HUES64 (cell line): Measurements from ENCODE around the gene APCDD1L.

ENCODE experiments used
- H3K27ac ChIP-seq: 2 replicates; pipeline ENCODE4 v1.7.0; 2013; ENCODE audit warnings: low read depth, low read length, inconsistent platforms
- H3K27me3 ChIP-seq: 2 replicates; pipeline ENCODE4 v1.6.1; 2013; ENCODE audit warnings: mild to moderate bottlenecking, low read length; ENCODE audit not compliant: insufficient read depth
- H3K36me3 ChIP-seq: 2 replicates; pipeline ENCODE4 v1.6.1; 2013; ENCODE audit warnings: mild to moderate bottlenecking, low read length; ENCODE audit not compliant: insufficient read depth
- H3K4me1 ChIP-seq: 2 replicates; pipeline ENCODE4 v1.6.1; 2013; ENCODE audit warnings: mild to moderate bottlenecking, low read length, moderate library complexity; ENCODE audit not compliant: insufficient read depth
- H3K4me3 ChIP-seq: 2 replicates; pipeline ENCODE4 v1.5.1; 2013; ENCODE audit warnings: mild to moderate bottlenecking, low read length, moderate library complexity
- H3K9ac ChIP-seq: 2 replicates; pipeline ENCODE4 v1.6.1; 2013; ENCODE audit warnings: mild to moderate bottlenecking, low read depth, low read length
- H3K9me3 ChIP-seq: 2 replicates; pipeline ENCODE4 v1.6.1; 2013; ENCODE audit warnings: low read depth, low read length; ENCODE audit not compliant: insufficient read depth
- WGBS: fragments of 150-250, 120-280 bp; methylation state at CpG from one replicate; pipeline ENCODE4 v1.1.7; 2013; ENCODE audit warnings: missing lambda C conversion rate; 5-methylcytosine and 5-hydroxymethylcytosine counted together

APCDD1L gene

GRCh38 chr20:58446960-58447265 is 68.3 kb downstream of the APCDD1L start:
- Histone ChIP-seq H3K27me3 (no peaks in the 10 kb centered on the region), H3K9me3 (no peaks in the 10 kb centered on the region), H3K36me3 (peaks cover 34% of the 10 kb centered on the region), H3K4me1 (peaks cover 8% of the 10 kb centered on the region), H3K27ac (no peak overlapping the region), H3K4me3 (no peak overlapping the region), H3K9ac (no peak overlapping the region)
- WGBS: 93% methylated on average over 7 of the region's 7 CpGs

DNA sequence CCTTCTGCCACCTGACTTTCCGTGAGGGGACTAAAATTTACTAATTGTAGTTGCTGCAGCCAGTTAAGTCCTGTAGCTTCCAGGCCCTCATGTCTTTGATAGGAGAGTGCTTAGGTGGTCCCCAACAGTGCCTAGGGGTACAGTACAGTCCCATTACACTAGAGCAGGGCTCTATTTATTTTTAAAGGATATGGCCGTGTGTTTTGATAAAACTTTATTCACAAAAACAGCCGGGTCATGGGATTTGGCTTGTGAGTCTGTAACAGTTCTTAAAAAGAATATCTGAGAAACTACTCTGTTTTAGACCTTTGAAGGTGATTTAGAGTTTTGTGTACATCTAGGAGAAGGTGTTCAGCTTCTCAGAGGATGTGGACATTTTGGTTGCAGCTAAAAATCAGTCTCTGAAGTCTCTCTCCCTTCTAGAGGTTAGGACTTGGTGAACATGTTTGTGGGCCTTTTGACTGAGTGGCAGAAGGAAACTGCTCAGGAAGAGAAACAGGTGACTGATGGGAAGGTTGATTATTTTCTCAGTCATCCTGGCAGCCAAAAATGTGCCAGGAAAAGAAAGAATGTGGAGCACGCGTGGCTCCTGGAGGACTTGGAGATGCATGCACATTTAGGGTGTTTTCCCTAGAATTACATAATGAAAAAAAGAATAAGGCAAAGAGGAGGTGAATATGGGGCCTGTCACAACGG is 68.8 kb downstream of the APCDD1L start:
- no peaks in the 10 kb centered on the region for H3K27me3 ChIP-seq
- peaks cover 12% of the 10 kb centered on the region for H3K4me1 ChIP-seq
- H3K9me3 ChIP-seq: no peaks in the 10 kb centered on the region
- H3K27ac ChIP-seq: no peak overlapping the region
- 92% methylated on average over 5 of the region's 6 CpGs for WGBS
- peaks cover 34% of the 10 kb centered on the region for H3K36me3 ChIP-seq
- H3K9ac ChIP-seq: no peak overlapping the region
- no peak overlapping the region for H3K4me3 ChIP-seq

GRCh38 chr20:58444746-58445255 is 70.4 kb downstream of the APCDD1L start:
- H3K9me3 ChIP-seq: no peaks in the 10 kb centered on the region
- 98% methylated on average over 5 of the region's 5 CpGs for WGBS
- H3K4me1 ChIP-seq: peaks cover 15% of the 10 kb centered on the region
- no peak overlapping the region for H3K4me3 ChIP-seq
- H3K9ac ChIP-seq: no peak overlapping the region
- H3K36me3 ChIP-seq: peaks cover 38% of the 10 kb centered on the region
- H3K27me3 ChIP-seq: no peaks in the 10 kb centered on the region
- H3K27ac ChIP-seq: no peak overlapping the region

GRCh38 chr20:58441723-58442122 is 73.5 kb downstream of the APCDD1L start:
- no peak overlapping the region for H3K9ac ChIP-seq
- H3K27ac ChIP-seq: no peak overlapping the region
- H3K9me3 ChIP-seq: no peaks in the 10 kb centered on the region
- peaks cover 32% of the 10 kb centered on the region for H3K36me3 ChIP-seq
- no peaks in the 10 kb centered on the region for H3K27me3 ChIP-seq
- peaks cover 22% of the 10 kb centered on the region for H3K4me1 ChIP-seq
- H3K4me3 ChIP-seq: no peak overlapping the region

- H3K4me1 ChIP-seq: peaks cover 28% of the 10 kb centered on the region
- H3K9me3 ChIP-seq: no peaks in the 10 kb centered on the region
- no peak overlapping the region for H3K4me3 ChIP-seq
- H3K9ac ChIP-seq: no peak overlapping the region
- peaks cover 21% of the 10 kb centered on the region for H3K36me3 ChIP-seq
- no peaks in the 10 kb centered on the region for H3K27me3 ChIP-seq
- 88% methylated on average over 4 of the region's 5 CpGs for WGBS
- H3K27ac ChIP-seq: no peak overlapping the region
These were observed 75.0 kb downstream of the APCDD1L start for GRCh38 chr20:58440021-58440767.

- whole genome bisulfite sequencing: 81% methylated on average over 4 of the region's 5 CpGs
- Histone ChIP-seq H3K4me3 (no peak overlapping the region), H3K27me3 (no peaks in the 10 kb centered on the region), H3K9me3 (no peaks in the 10 kb centered on the region), H3K4me1 (peaks cover 38% of the 10 kb centered on the region), H3K27ac (peak overlapping the region; percentile 6; the same call in 1 of the 2 replicates), H3K9ac (no peak overlapping the region), H3K36me3 (peaks cover 11% of the 10 kb centered on the region)
These were observed 76.0 kb downstream of the APCDD1L start for GRCh38 chr20:58438970-58439808.

GRCh38 chr20:58436868-58437645 is 78.1 kb downstream of the APCDD1L start:
- 94% methylated on average over 5 of the region's 5 CpGs for WGBS
- Histone ChIP-seq H3K27me3 (no peaks in the 10 kb centered on the region), H3K9me3 (no peaks in the 10 kb centered on the region), H3K4me1 (peaks cover 47% of the 10 kb centered on the region), H3K36me3 (0 out of 2 replicates have a peak, but pooled peaks cover 4% of the 10 kb centered on the region), H3K27ac (no peak overlapping the region), H3K9ac (no peak overlapping the region), H3K4me3 (no peak overlapping the region)

DNA sequence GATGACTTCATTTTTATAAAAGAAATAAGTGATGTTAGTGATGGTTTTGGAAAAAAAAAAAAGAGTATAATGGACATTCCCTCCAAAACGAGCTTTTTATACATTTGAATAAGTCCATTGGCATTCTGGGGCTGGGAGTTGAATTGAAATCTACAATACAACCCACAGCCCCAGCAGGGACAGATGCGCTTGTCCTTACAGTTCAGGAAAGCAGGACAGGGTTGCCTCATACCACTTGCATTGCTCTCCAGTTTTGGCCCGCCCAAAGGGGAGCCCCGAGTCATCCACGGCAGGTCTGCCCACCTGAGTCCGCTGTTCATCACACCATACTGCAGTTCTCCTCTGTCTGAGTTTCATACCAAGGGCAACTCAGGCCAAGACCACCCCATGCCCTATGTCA is 80.0 kb downstream of the APCDD1L start:
- WGBS: 86% methylated on average over 6 of the region's 6 CpGs
- H3K9ac ChIP-seq: no peak overlapping the region
- H3K4me1 ChIP-seq: peaks cover 43% of the 10 kb centered on the region
- H3K27me3 ChIP-seq: no peaks in the 10 kb centered on the region
- H3K9me3 ChIP-seq: no peaks in the 10 kb centered on the region
- no peaks in the 10 kb centered on the region for H3K36me3 ChIP-seq
- H3K27ac ChIP-seq: peak overlapping the region; percentile 17; the same call in 1 of the 2 replicates
- H3K4me3 ChIP-seq: no peak overlapping the region

DNA sequence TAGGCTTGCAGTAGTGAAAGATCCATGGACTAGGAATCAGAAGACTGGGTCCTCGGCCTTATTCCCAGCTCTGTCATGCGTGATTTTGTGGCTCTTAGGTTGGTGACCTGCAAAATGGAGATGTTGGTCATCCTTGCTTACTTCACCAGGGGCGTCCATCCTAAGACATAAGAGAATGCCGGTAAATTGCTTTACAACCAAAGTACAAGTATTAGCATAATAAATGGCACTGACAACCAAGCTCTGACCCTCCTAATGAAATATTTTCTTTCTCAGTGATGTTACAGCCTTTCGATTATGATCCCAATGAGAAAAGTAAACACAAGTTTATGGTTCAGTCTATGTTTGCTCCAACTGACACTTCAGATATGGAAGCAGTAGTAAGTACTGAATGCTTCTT is 80.9 kb downstream of the APCDD1L start:
- H3K4me1 ChIP-seq: peaks cover 36% of the 10 kb centered on the region
- H3K4me3 ChIP-seq: no peak overlapping the region
- H3K9me3 ChIP-seq: no peaks in the 10 kb centered on the region
- 91% methylated on average over 5 of the region's 5 CpGs for WGBS
- H3K27ac ChIP-seq: no peak overlapping the region
- H3K27me3 ChIP-seq: no peaks in the 10 kb centered on the region
- H3K9ac ChIP-seq: no peak overlapping the region
- H3K36me3 ChIP-seq: no peaks in the 10 kb centered on the region

DNA sequence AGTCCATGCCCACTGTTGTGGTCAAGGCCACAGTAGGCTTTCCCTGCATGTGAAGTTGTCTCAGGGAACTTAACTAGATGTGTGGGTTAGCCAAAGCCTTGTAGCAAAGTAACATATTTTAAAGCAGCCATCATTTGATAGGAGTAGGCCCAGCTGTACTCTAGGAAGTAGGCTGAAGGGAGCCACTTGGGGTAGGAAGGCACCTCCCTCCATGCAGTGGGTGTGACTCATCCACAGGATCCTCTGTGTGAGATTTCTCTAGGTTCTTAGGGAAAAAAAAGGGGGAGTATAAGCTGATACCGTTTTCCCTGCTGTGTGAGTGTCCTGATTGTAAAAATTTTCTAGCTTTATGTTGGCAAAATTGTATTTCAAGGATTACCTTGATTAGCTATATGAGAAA is 81.4 kb downstream of the APCDD1L start:
- no peaks in the 10 kb centered on the region for H3K36me3 ChIP-seq
- WGBS: 63% methylated on average over 1 of the region's 1 CpG

More for the DNA sequence above, 81.4 kb downstream of the APCDD1L start:
- no peak overlapping the region for H3K9ac ChIP-seq
- H3K4me1 ChIP-seq: peaks cover 30% of the 10 kb centered on the region
- no peaks in the 10 kb centered on the region for H3K9me3 ChIP-seq
- H3K27ac ChIP-seq: no peak overlapping the region
- no peaks in the 10 kb centered on the region for H3K27me3 ChIP-seq
- H3K4me3 ChIP-seq: no peak overlapping the region
